SK-N-SH (cell line): ENCODE results near the gene MTTP. TPM values are rescaled to one million over a fixed set of nuclear protein-coding genes. Genes with fewer than 3 reads are reported as not detected.

Experiments
- CTCF ChIA-PET: fragments of 300-600, 350-600 bp; formaldehyde crosslinking; extraction: SDS; loops from one replicate; lab custom pipeline; 2021; lab: Yijun Ruan, JAX
- POLR2A ChIA-PET: fragments of 350-600 bp; sonication (Branson Sonifier 250); formaldehyde crosslinking; extraction: SDS; loops from one replicate; lab custom pipeline; 2020; ENCODE audit warnings: antibody characterized with exemption, inconsistent platforms; lab: Yijun Ruan, JAX
- DNase-seq: peaks from one replicate; pipeline ENCODE4 v3.0.0; 2012
- H2AFZ ChIP-seq: fragments of 200-600 bp; sonication (generic); 2 replicates; pipeline ENCODE4 v1.8.1; 2016; ENCODE audit warnings: antibody characterized with exemption, mild to moderate bottlenecking, low read depth
- H3F3A ChIP-seq: fragments of 200-600 bp; sonication (generic); replicated peaks from 2 replicates; pipeline ENCODE3; 2016; ENCODE audit warnings: antibody characterized with exemption, mild to moderate bottlenecking; ENCODE audit not compliant: insufficient read depth
- H3K27ac ChIP-seq, 2 experiments: fragments of 200-500 bp in 1 of 2; fragments of 200-600 bp in 1 of 2; sonication (Bioruptor generic) in 1 of 2; sonication (generic), shearing (Covaris generic) in 1 of 2; 2 replicates each; pipeline versions ENCODE4 v1.5.1 to v1.6.1; 2014 to 2016; ENCODE audit warnings: low read depth in 2 of 2, inconsistent platforms in 1 of 2, low read length in 1 of 2, mild to moderate bottlenecking in 1 of 2, mixed read lengths in 1 of 2
- H3K27me3 ChIP-seq: fragments of 200-600 bp; sonication (generic), shearing (Covaris generic); 2 replicates; pipeline ENCODE4 v1.6.1; 2016; ENCODE audit warnings: mixed run types; ENCODE audit not compliant: insufficient read depth
- H3K36me3 ChIP-seq, 2 experiments: fragments of 200-500 bp in 1 of 2; fragments of 200-600 bp in 1 of 2; sonication (Bioruptor generic) in 1 of 2; sonication (generic) in 1 of 2; replicated peaks in 1 of 2; 2 replicates each; pipeline versions ENCODE3 to v1.5.1; 2014 to 2016; ENCODE audit warnings: low read length in 1 of 2, mild to moderate bottlenecking in 1 of 2; ENCODE audit not compliant: insufficient read depth in 2 of 2, control insufficient read depth in 1 of 2
- H3K4me1 ChIP-seq, 2 experiments: fragments of 200-500 bp in 1 of 2; fragments of 200-600 bp in 1 of 2; sonication (Bioruptor generic) in 1 of 2; sonication (generic), shearing (Covaris generic) in 1 of 2; 2 replicates each; pipeline versions ENCODE4 v1.5.1 to v1.6.1; 2014 to 2016; ENCODE audit warnings: low read depth in 1 of 2, low read length in 1 of 2, mixed run types in 1 of 2; ENCODE audit not compliant: insufficient read depth in 2 of 2, control insufficient read depth in 1 of 2
- H3K4me2 ChIP-seq: fragments of 200-600 bp; sonication (generic), shearing (Covaris generic); 2 replicates; pipeline ENCODE4 v1.6.1; 2017; ENCODE audit warnings: mixed run types
- H3K4me3 ChIP-seq, 2 experiments: fragments of 200-500 bp in 1 of 2; fragments of 200-600 bp in 1 of 2; sonication (Bioruptor generic) in 1 of 2; sonication (generic), shearing (Covaris generic) in 1 of 2; 2 replicates each; pipeline versions ENCODE4 v1.5.1 to v1.8.1; 2014 to 2016; ENCODE audit warnings: low read depth in 2 of 2, inconsistent platforms in 1 of 2, low read length in 1 of 2, mild to moderate bottlenecking in 1 of 2, mixed read lengths in 1 of 2, moderate library complexity in 1 of 2
- H3K79me2 ChIP-seq: fragments of 200-600 bp; sonication (generic); 2 replicates; pipeline ENCODE4 v1.8.1; 2017; ENCODE audit warnings: mild to moderate bottlenecking; ENCODE audit not compliant: insufficient read depth
- H3K9ac ChIP-seq: fragments of 200-600 bp; sonication (generic); 2 replicates; pipeline ENCODE4 v1.6.1; 2017; ENCODE audit warnings: mixed run types
- H3K9me2 ChIP-seq: fragments of 200-600 bp; sonication (generic); 2 replicates; pipeline ENCODE4 v1.6.1; 2017; ENCODE audit warnings: mixed run types
- H3K9me3 ChIP-seq: fragments of 200-600 bp; sonication (generic); 2 replicates; pipeline ENCODE4 v1.6.1; 2017; ENCODE audit warnings: mixed run types, mild to moderate bottlenecking, moderate library complexity
- H4K20me1 ChIP-seq: fragments of 200-600 bp; sonication (generic); 2 replicates; pipeline ENCODE4 v1.6.1; 2017; ENCODE audit warnings: mild to moderate bottlenecking, mixed run types; ENCODE audit not compliant: insufficient read depth
- EZH2phosphoT487 ChIP-seq: fragments of 200-600 bp; sonication (generic); IDR thresholded peaks from 2 replicates; pipeline ENCODE4 v1.6.1; 2017; ENCODE audit warnings: low read depth, mixed run types, mild to moderate bottlenecking, antibody characterized with exemption, moderate library complexity, borderline replicate concordance
- GATA2 ChIP-seq: sonication (generic); formaldehyde crosslinking; IDR thresholded peaks from 2 replicates; pipeline ENCODE4 v1.5.0; 2020; ENCODE audit warnings: mild to moderate bottlenecking, missing genetic modification reagents
- MEF2A ChIP-seq: IDR thresholded peaks from 2 replicates; pipeline ENCODE4 v1.4.0; 2012; ENCODE audit warnings: low read depth, borderline replicate concordance
- POLR2AphosphoS5 ChIP-seq: IDR thresholded peaks from 2 replicates; pipeline ENCODE4 v1.6.1; 2012; ENCODE audit warnings: low read depth, low read length
- REST ChIP-seq: IDR thresholded peaks from 2 replicates; pipeline ENCODE4 v1.6.1; 2012; ENCODE audit warnings: mild to moderate bottlenecking, low read depth, low read length, moderate library complexity
- TCF12 ChIP-seq: IDR thresholded peaks from 2 replicates; pipeline ENCODE4 v1.4.0; 2012
- USF2 ChIP-seq: fragments of 150-350 bp; IDR thresholded peaks from 2 replicates; pipeline ENCODE4 v1.6.1; 2017; ENCODE audit warnings: antibody characterized with exemption, low read length, low read depth, borderline replicate concordance
- WGBS: methylation state at CpG from one replicate; pipeline ENCODE4 v1.1.6; 2017; ENCODE audit warnings: low lambda C conversion rate; 5-methylcytosine and 5-hydroxymethylcytosine counted together
- polyA plus RNA-seq, 3 experiments: library from polyadenylated mRNA; depleted of rRNA; stranded (reverse); fragments of >200 nt; gene quantifications; 2 replicates each; pipeline ENCODE4 v1.2.3, GENCODE V29; 2012

The MTTP gene
- polyA plus RNA-seq, 1 of the 3 experiments (the other 2 are of a cell fraction) = not detected

DNA sequence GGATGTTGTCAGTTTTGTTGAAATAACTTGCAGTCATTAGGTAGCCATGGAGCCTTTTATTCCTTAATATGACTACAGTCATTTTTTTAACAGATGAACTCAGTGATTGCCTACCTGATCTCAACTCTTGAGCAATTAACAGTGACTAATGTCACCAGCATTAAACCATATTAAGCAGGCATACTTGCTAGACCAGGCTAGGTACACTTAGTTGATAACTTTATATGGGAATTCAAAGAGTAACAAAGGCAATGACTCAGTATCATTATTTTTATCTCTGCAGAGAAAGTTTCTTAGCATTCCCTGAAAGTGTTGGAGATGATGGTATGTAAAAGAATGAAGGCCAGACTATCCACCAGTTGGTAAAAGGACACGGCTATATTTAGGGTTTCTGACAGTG, 83.2 kb downstream of the MTTP start, which contains the start of gene C4orf54:
Gene C4orf54 (minus strand): TSS at position 31 of the 400 bp plus-strand sequence. CDS start 3,180 bp downstream, outside the sequence.
- no peak for DNase-seq

GRCh38 chr4:99658666-99659065, 84.0 kb downstream of the MTTP start:
- CTCF ChIA-PET = no interaction called here

More for the DNA sequence above, 83.2 kb downstream of the MTTP start, which contains the start of gene C4orf54:
- no peaks in the 10 kb centered on the region for H3F3A ChIP-seq
- no peaks in the 10 kb centered on the region for H3K9me3 ChIP-seq
- POLR2A ChIA-PET = no interaction called here
- H4K20me1 ChIP-seq = no peaks in the 10 kb centered on the region
- H2AFZ ChIP-seq = no peak within 1 kb of the TSS
- no peak for TF ChIP-seq POLR2AphosphoS5
- no peak within 1 kb of the TSS for H3K27ac ChIP-seq
- no peaks in the 10 kb centered on the region for H3K36me3 ChIP-seq
- whole genome bisulfite sequencing = 41% methylated on average over 1 of the region's 1 CpG
- H3K27me3 ChIP-seq = no peaks in the 10 kb centered on the region
- CTCF ChIA-PET = no interaction called here
- no peaks in the 10 kb centered on the region for H3K9me2 ChIP-seq
- no peak within 1 kb of the TSS for H3K4me3 ChIP-seq
- H3K4me1 ChIP-seq = no peaks in the 10 kb centered on the region
- H3K79me2 ChIP-seq = no peaks in the 10 kb centered on the region
- H3K4me2 ChIP-seq = no peak within 1 kb of the TSS
- H3K9ac ChIP-seq = no peak within 1 kb of the TSS

More at GRCh38 chr4:99658666-99659065, 84.0 kb downstream of the MTTP start:
- Histone ChIP-seq H3K36me3 (no peaks in the 10 kb centered on the region), H3K79me2 (no peaks in the 10 kb centered on the region), H3F3A (no peaks in the 10 kb centered on the region), H3K4me1 (no peaks in the 10 kb centered on the region), H3K4me3 (no peak overlapping the region)
- DNase-seq = no peak
- TF ChIP-seq REST (no peak), GATA2 (no peak), POLR2AphosphoS5 (no peak), USF2 (no peak), TCF12 (no peak), EZH2phosphoT487 (no peak), MEF2A (no peak)
- TF ChIP-seq, all 33 proteins: peak for 0
- Histone ChIP-seq H3K9me2 (no peaks in the 10 kb centered on the region), H2AFZ (no peak overlapping the region), H3K9me3 (no peaks in the 10 kb centered on the region), H3K27ac (no peak overlapping the region), H3K27me3 (no peaks in the 10 kb centered on the region; the same call in 1 of the 2 replicates), H3K9ac (no peak overlapping the region), H3K4me2 (no peak overlapping the region), H4K20me1 (no peaks in the 10 kb centered on the region)
- WGBS = 59% methylated on average over 4 of the region's 4 CpGs
- POLR2A ChIA-PET = no interaction called here
